ENCODE measurements around the gene DIP2C.
"Not testable (repeated sequence)": the region's sequence is repeated elsewhere in the genome, so short reads cannot be mapped to it uniquely, and the experiment has no call there.

The DIP2C gene

GRCh38 chr10:482051-482501, 207.4 kb downstream of the DIP2C start:
- TF ChIP-seq CTCF (conservative IDR thresholded peaks at IDR 0.05) (no peak), ZFX (IDR thresholded peaks at IDR 0.05) (no peak)
- no peak overlapping the region for H3K27ac ChIP-seq

GRCh38 chr10:481628-482027, 207.8 kb downstream of the DIP2C start:
- no peak overlapping the region for H3K27ac ChIP-seq
- no peak for TF ChIP-seq CTCF (conservative IDR thresholded peaks at IDR 0.05)
- no peak for TF ChIP-seq ZFX (IDR thresholded peaks at IDR 0.05)

GRCh38 chr10:480928-481552, 208.4 kb downstream of the DIP2C start:
- no peak overlapping the region; the same call in 1 of the 2 replicates for H3K27ac ChIP-seq
- TF ChIP-seq ZFX (IDR thresholded peaks at IDR 0.05) (no peak), CTCF (conservative IDR thresholded peaks at IDR 0.05) (no peak)

GRCh38 chr10:480498-480927, 209.0 kb downstream of the DIP2C start:
- TF ChIP-seq CTCF (conservative IDR thresholded peaks at IDR 0.05) (no peak), ZFX (IDR thresholded peaks at IDR 0.05) (no peak)
- H3K27ac ChIP-seq: no peak overlapping the region; the same call in 1 of the 2 replicates

GRCh38 chr10:479706-480497, 209.6 kb downstream of the DIP2C start:
- not testable (repeated sequence) for H3K27ac ChIP-seq

- TF ChIP-seq ZFX (IDR thresholded peaks at IDR 0.05): no peak
- no peak for TF ChIP-seq CTCF (conservative IDR thresholded peaks at IDR 0.05)
- no peak overlapping the region for H3K27ac ChIP-seq
These were observed 210.8 kb downstream of the DIP2C start for GRCh38 chr10:478471-479245.

- TF ChIP-seq CTCF (conservative IDR thresholded peaks at IDR 0.05) (no peak), ZFX (IDR thresholded peaks at IDR 0.05) (no peak)
- no peak overlapping the region for H3K27ac ChIP-seq
These were observed 211.8 kb downstream of the DIP2C start for GRCh38 chr10:477620-478019.
